ENCODE results near the gene USP9X. TPM values are rescaled to one million over a fixed set of nuclear protein-coding genes. Genes with fewer than 3 reads are reported as not detected.
"Not testable (repeated sequence)": the region's sequence is repeated elsewhere in the genome, so short reads cannot be mapped to it uniquely, and the experiment has no call there.

The USP9X gene
- total RNA-seq, 2 experiments from 2014 or later, result 52.0 to 52.7 TPM

GRCh38 chrX:41085512-41085877 lies 250 bp downstream of the USP9X start:
- POLR2A ChIA-PET, result interaction anchor here (0.5 to 2.6 kb wide), 7 partner anchors 31 to 510 kb away, joined by 3 to 16 read pairs (median 4); partner anchors contain the start of genes ATP6AP2 and MED14
- CTCF ChIA-PET, result no interaction called here

GRCh38 chrX:41085878-41086626 lies 807 bp downstream of the USP9X start:
- ChIA-PET POLR2A (interaction anchor here (0.5 to 2.6 kb wide), 4 partner anchors 30 to 191 kb away, joined by 3 to 16 read pairs (median 6); no protein-coding TSS in a partner anchor), CTCF (no interaction called here)

GRCh38 chrX:41086627-41086932 lies 1.3 kb downstream of the USP9X start:
- ChIA-PET POLR2A (interaction anchor here (2.6 kb wide), 1 partner anchor 30 kb away, joined by 16 read pairs; no protein-coding TSS in a partner anchor), CTCF (no interaction called here)

DNA sequence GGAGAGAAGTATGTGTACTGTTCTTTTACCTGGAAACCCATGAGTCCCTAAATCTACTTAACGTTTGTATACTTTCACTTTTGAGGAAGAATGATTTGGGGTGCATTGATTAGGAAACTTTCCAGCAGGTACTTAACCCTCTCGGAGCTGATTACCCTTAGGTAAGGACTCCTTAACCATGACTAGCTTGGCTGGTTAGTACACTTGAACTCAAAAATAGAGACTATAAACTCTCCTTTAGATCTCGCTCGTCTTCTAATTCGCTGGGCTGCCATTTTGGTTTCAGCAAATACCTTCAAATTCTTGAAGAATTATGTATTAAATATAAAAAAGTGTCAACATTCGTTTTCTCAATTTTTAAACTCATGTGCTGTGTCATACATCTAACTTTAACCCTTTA lies 2.0 kb downstream of the USP9X start:
- ChIA-PET CTCF (no interaction called here), POLR2A (no interaction called here)

- ChIA-PET POLR2A (no interaction called here), CTCF (interaction anchor here (1.2 kb wide), 1 partner anchor 24 kb away, joined by 6 read pairs; no protein-coding TSS in a partner anchor)
These were observed 5.5 kb downstream of the USP9X start for GRCh38 chrX:41090568-41091238.

- POLR2A ChIA-PET, result no interaction called here
- CTCF ChIA-PET, result no interaction called here
These were observed 7.5 kb downstream of the USP9X start for GRCh38 chrX:41092776-41093175.

GRCh38 chrX:41095174-41095573 lies 9.9 kb downstream of the USP9X start:
- POLR2A ChIA-PET, result no interaction called here
- CTCF ChIA-PET, result no interaction called here

GRCh38 chrX:41095908-41096307 lies 10.7 kb downstream of the USP9X start:
- ChIA-PET POLR2A (no interaction called here), CTCF (no interaction called here)

- CTCF ChIA-PET, result no interaction called here
- POLR2A ChIA-PET, result no interaction called here
These were observed 11.2 kb downstream of the USP9X start for GRCh38 chrX:41096339-41096955.

GRCh38 chrX:41097326-41097725 lies 12.1 kb downstream of the USP9X start:
- ChIA-PET CTCF (interaction anchor here (1.1 kb wide), 1 partner anchor 13 kb away, joined by 3 read pairs; no protein-coding TSS in a partner anchor), POLR2A (no interaction called here)

- ChIA-PET CTCF (no interaction called here), POLR2A (no interaction called here)
These were observed 15.0 kb downstream of the USP9X start for GRCh38 chrX:41100200-41100599.

- ChIA-PET CTCF (no interaction called here), POLR2A (no interaction called here)
These were observed 15.6 kb downstream of the USP9X start for GRCh38 chrX:41100819-41101218.

DNA sequence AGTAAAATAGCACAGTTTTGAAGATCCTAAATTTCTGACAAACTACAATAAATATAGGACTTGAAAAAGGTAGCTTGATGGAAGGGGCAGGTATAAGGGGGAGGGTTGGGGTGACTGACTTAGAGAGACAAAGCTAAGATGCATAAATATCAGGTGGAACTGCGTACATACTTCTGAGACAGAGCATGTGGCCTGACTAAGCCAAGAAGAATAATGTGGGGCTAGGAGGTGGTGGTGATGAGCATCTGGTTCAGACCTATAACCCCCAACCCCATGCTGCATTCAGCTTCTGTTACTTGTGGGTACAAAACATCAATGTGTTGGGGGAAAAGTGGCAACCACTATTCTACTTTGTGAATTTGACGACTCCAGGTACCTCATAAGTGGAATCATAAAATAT lies 19.8 kb downstream of the USP9X start:
- CTCF ChIA-PET, result no interaction called here
- POLR2A ChIA-PET, result no interaction called here

GRCh38 chrX:41106257-41106656 lies 21.0 kb downstream of the USP9X start:
- CTCF ChIA-PET, POLR2A ChIA-PET: not testable (repeated sequence)

- ChIA-PET POLR2A (no interaction called here), CTCF (no interaction called here)
These were observed 22.8 kb downstream of the USP9X start for GRCh38 chrX:41108007-41108406.

- ChIA-PET CTCF (no interaction called here), POLR2A (no interaction called here)
These were observed 23.4 kb downstream of the USP9X start for GRCh38 chrX:41108463-41109205.

GRCh38 chrX:41110801-41111625 lies 25.8 kb downstream of the USP9X start:
- POLR2A ChIA-PET, result no interaction called here
- CTCF ChIA-PET, result no interaction called here

- CTCF ChIA-PET, result interaction anchor here (0.8 to 1.9 kb wide), 4 partner anchors 16 to 237 kb away, joined by 3 to 6 read pairs (median 5); no protein-coding TSS in a partner anchor
- POLR2A ChIA-PET, result interaction anchor here (0.5 to 3.5 kb wide), 4 partner anchors 29 to 237 kb away, joined by 3 to 16 read pairs (median 3); partner anchors contain the start of gene USP9X
These were observed 29.8 kb downstream of the USP9X start for GRCh38 chrX:41115104-41115425.

DNA sequence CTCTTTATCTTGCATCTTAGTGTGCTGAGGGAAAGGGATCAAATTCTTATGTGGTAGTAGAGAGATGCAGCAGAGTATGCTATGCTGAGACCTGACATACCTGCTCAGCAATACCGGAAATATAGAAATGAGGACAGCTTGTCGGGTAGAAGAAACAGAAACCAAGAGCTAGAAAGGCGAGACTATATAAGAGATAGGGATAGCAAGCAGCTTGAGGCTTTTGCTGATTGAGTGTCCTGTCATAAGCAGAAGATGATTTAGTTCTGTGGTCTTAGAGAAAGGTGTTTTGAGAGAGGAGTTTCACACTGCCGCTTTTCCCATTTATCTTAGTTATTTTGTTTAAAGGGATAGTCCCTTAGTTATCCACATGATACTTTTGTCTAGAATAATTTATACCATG lies 31.7 kb downstream of the USP9X start:
- POLR2A ChIA-PET, result interaction anchor here (1.2 to 3.5 kb wide), 2 partner anchors 31 to 33 kb away, joined by 3 to 16 read pairs; partner anchors contain the start of gene USP9X
- CTCF ChIA-PET, result interaction anchor here (0.7 kb wide), 1 partner anchor 30 kb away, joined by 3 read pairs; no protein-coding TSS in a partner anchor

Measured in activated CD8-positive, alpha-beta memory T cell treated with anti-CD3 and anti-CD28 coated beads for 36 hours (primary cell).